22Rv1 (cell line): ENCODE measurements around the gene RTKN2.

Experiments used
- H3K27ac ChIP-seq: fragments of 450-650 bp; 2 replicates; pipeline ENCODE4 v1.5.1; 2017
- CTCF ChIP-seq: fragments of 450-650 bp; IDR thresholded peaks from 2 replicates; pipeline ENCODE4 v1.5.1; 2017; ENCODE audit warnings: mild to moderate bottlenecking
- ZFX ChIP-seq: fragments of 450-650 bp; IDR thresholded peaks from 2 replicates; pipeline ENCODE4 v1.6.1; 2017; ENCODE audit warnings: antibody characterized with exemption, borderline replicate concordance

The RTKN2 gene

GRCh38 chr10:62259998-62260397 is 8.6 kb downstream of the RTKN2 start:
- no peak overlapping the region for H3K27ac ChIP-seq
- TF ChIP-seq ZFX (no peak), CTCF (no peak)

- TF ChIP-seq ZFX (no peak), CTCF (no peak)
- no peak overlapping the region for H3K27ac ChIP-seq
Measured at GRCh38 chr10:62259456-62259855, 9.2 kb downstream of the RTKN2 start.

- no peak overlapping the region for H3K27ac ChIP-seq
- TF ChIP-seq ZFX (no peak), CTCF (no peak)
Measured at GRCh38 chr10:62258926-62259325, 9.7 kb downstream of the RTKN2 start.

GRCh38 chr10:62253704-62254103 is 14.9 kb downstream of the RTKN2 start:
- TF ChIP-seq ZFX (no peak), CTCF (no peak)
- H3K27ac ChIP-seq: no peak overlapping the region

DNA sequence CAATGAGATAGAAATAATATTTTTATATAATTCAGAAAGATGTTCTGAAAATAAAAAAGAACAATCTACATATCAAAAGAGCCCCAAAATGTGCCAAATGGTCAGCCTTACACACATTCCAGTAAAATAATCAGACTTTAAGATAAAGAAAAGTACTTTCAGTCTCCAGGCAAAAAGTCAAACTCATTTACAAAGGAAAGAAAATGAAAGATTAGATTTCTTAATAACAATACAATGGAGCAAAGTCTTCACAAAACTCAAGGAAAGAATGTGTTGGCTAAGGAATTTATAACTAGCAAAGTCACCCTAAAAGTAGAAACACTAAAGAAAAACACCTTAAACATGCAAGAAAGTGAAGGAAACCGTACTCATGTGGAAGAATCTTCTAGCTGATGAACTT is 16.6 kb downstream of the RTKN2 start:
- no peak for TF ChIP-seq ZFX
- TF ChIP-seq CTCF: no peak
- H3K27ac ChIP-seq: no peak overlapping the region

DNA sequence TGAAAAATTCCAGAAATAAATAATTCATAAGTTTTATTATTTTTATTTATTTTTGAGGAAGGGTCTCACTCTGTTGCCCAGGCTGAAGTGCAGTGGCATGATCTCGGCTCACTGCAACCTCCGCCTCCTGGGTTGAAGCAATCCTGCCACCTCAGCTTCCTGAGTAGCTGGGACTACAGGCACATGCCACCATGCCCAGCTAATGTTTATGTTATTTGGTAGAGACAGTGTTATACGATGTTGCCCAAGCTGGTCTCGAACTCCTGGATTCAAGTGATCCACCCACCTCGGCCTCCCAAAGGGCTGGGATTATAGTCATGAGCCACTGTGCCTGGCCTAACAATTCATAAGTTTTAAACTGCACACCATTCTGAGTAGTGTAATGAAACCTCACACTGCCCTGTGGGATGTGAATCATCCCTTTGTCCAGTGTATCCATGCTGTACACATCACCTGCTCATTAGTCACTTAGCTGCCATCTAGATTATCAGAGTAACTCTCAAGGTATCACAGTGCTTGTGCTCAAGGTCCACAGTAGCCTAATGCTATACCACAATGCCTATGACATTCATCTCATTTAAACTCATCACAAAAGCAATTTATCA is 17.9 kb downstream of the RTKN2 start:
- TF ChIP-seq CTCF (no peak), ZFX (no peak)
- no peak overlapping the region for H3K27ac ChIP-seq

GRCh38 chr10:62249957-62250356 is 18.7 kb downstream of the RTKN2 start:
- TF ChIP-seq CTCF (no peak), ZFX (no peak)
- H3K27ac ChIP-seq: no peak overlapping the region
